NCI-H524 (cell line): ENCODE results near the gene ARID3A.
A peak's percentile ranks its signal among the peaks of the same experiment; 100 is the strongest.
"Not testable (repeated sequence)": the region's sequence is repeated elsewhere in the genome, so short reads cannot be mapped to it uniquely, and the experiment has no call there.

Experiments
- DNase-seq, 2 experiments: peaks; one replicate each; lab custom pipeline; 2025; lab: John Stamatoyannopoulos, UW

ARID3A gene

GRCh38 chr19:925526-926322 lies at the start of gene ARID3A:
Gene ARID3A (plus strand): TSS chr19:926035. CDS start chr19:929529, 3,494 bp downstream.
- peak; percentile 78 to 82 for DNase-seq

- DNase-seq = no peak
Measured at GRCh38 chr19:876089-876488, 49.7 kb upstream of the ARID3A start.

- no peak for DNase-seq
Measured at GRCh38 chr19:876780-877314, 49.0 kb upstream of the ARID3A start.

DNA sequence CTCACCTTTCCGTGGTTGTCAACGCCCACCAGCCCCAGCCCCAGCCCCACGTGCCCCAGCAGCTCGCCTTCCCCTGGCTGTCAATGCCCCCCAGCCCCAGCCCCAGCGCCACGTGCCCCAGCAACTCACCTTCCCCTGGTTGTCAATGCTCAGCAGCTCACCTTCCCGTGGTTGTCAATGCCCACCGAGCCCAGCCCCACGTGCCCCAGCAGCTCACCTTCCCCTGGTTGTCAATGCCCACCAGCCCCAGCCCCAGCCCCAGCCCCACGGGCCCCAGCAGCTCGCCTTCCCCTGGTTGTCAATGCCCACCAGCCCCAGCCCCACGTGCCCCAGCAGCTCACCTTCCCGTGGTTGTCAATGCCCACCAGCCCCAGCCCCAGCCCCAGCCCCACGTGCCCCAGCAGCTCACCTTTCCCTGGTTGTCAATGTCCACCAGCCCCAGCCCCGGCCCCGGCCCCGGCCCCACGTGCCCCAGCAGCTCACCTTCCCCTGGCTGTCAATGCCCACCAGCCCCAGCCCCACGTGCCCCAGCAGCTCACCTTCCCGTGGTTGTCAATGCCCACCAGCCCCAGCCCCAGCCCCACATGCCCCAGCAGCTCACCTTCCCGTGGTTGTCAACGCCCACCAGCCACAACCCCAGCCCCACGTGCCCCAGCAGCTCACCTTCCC lies 47.7 kb upstream of the ARID3A start:
- not testable (repeated sequence) for DNase-seq

- DNase-seq = not testable (repeated sequence)
Measured at GRCh38 chr19:878751-879561, 46.9 kb upstream of the ARID3A start.

DNA sequence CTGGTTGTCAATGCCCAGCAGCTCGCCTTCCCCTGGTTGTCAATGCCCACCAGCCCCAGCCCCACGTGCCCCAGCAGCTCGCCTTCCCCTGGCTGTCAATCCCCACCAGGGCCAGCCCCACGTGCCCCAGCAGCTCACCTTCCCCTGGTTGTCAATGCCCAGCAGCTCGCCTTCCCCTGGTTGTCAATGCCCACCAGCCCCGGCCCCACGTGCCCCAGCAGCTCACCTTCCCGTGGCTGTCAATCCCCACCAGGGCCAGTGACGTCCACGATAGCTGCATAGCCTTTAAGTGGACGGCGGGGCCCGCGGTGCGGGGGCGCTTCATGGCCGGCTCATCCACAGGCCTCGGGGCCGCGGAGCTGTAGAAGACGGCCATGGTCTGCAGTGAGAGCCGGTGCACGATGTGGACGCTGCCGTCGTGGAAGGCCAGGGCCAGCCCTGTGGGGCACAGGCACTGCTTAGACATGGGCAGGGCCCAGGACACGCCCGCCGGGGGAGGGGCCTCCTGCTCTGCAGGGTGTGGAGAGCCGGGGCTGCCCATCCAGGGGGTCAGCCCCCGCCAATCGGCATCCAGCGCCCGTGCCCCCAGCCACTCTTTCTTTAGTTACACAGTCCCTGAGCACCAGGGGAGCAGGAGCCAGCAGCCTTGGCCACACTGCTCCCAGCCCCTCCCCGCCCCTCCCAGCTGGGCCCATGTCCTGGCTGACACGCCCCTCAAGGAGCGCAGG lies 46.0 kb upstream of the ARID3A start:
- DNase-seq = no peak

GRCh38 chr19:881385-882071 lies 44.3 kb upstream of the ARID3A start:
- no peak for DNase-seq

- DNase-seq = no peak
Measured at GRCh38 chr19:882871-883497, 42.9 kb upstream of the ARID3A start.

GRCh38 chr19:883661-884211 lies 42.1 kb upstream of the ARID3A start:
- peak in 1 of 2 experiments; percentile 78 for DNase-seq

GRCh38 chr19:884420-885211 lies 41.2 kb upstream of the ARID3A start:
- DNase-seq = no peak

DNA sequence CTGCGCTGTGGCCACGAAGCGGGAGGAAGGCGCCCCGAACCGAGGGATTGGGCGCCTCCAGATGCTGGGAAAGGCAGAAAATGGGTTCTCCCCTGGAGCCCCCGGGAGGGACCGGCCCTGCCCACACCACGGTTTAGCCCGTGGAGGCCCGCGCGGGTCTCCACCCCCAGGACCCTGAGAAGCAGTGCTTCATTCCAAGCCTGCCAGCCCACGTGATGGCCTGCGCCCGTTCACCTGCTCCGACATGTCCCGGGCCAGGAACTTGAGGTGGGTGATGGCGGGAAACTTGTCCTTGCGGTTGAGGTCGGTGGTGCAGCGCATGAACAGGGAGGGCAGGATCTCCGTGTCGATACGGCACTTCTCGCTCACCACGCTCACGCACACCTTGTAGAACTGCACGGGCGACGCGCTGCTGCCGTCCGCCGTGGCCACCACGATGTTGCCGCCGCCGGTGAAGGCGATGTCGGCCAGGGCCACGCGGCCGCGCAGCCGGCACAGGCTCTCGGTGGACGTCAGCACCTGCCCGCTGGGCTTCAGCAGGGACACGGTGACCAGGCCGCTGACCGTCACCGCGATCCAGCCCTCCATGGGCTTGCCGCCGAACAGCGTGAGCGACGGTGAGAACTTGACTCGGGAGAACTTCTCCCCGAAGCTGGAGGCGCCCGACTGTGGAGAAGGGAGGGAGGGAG lies 40.2 kb upstream of the ARID3A start:
- no peak for DNase-seq

GRCh38 chr19:887072-887471 lies 38.8 kb upstream of the ARID3A start:
- DNase-seq = no peak

- no peak for DNase-seq
Measured at GRCh38 chr19:887599-887998, 38.2 kb upstream of the ARID3A start.

- DNase-seq = no peak
Measured at GRCh38 chr19:888581-889385, 37.1 kb upstream of the ARID3A start.

DNA sequence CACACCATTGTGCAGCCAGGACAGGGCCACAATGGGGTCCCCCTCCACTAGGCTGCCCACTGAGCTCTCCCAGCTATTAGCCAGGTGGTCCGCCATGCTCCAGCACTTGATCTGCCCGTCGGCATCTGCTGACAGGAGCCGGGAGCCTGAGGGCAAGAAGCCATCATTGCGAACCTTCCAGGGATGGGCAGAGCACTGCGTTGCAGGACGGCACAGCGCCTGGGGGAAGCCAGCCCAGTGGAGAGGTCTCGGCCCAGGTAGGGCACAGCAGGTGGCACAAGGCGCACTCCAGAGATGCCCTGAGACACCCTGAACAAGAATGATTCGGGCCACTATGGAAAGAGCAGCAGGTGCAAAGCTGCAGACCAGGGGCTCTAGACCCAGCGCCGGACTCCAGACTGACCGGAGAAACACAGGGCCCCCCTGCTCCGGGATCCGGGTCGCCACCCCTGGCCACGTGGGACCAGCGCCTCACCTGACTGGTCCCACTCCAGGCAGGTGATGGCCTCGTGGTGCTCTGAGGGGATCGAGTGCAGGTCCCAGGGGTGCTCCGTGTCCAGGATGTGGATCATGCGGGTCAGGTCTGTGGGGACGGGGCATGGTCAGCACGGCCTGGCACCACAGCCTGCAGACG lies 36.1 kb upstream of the ARID3A start:
- no peak for DNase-seq

- DNase-seq = no peak
Measured at GRCh38 chr19:890831-891230, 35.0 kb upstream of the ARID3A start.

GRCh38 chr19:891421-892200 lies 34.2 kb upstream of the ARID3A start:
- DNase-seq = not testable (repeated sequence)
